GM23248 (cell line): ENCODE data around the gene STX16. TPM values are rescaled to one million over a fixed set of nuclear protein-coding genes. Genes with fewer than 3 reads are reported as not detected.

ENCODE experiments used
- DNase-seq: peaks from one replicate; pipeline ENCODE4 v3.0.0-alpha.2; 2015
- H2AFZ ChIP-seq: fragments of 200-600 bp; sonication (generic); 2 replicates; pipeline ENCODE4 v1.6.1; 2016; ENCODE audit warnings: antibody characterized with exemption
- H3F3A ChIP-seq: fragments of 200-600 bp; sonication (generic); 2 replicates; pipeline ENCODE4 v1.6.1; 2016; ENCODE audit warnings: mild to moderate bottlenecking, antibody characterized with exemption, mixed run types; ENCODE audit not compliant: insufficient read depth
- H3K27ac ChIP-seq: fragments of 200-600 bp; sonication (generic); 2 replicates; pipeline ENCODE4 v1.5.1; 2016; ENCODE audit warnings: mild to moderate bottlenecking
- H3K27me3 ChIP-seq: fragments of 200-600 bp; sonication (generic); replicated peaks from 2 replicates; pipeline ENCODE4 v1.6.1; 2016; ENCODE audit warnings: mild to moderate bottlenecking; ENCODE audit not compliant: insufficient read depth
- H3K36me3 ChIP-seq: fragments of 200-600 bp; sonication (generic); 2 replicates; pipeline ENCODE4 v1.6.1; 2016; ENCODE audit warnings: low read depth, mild to moderate bottlenecking
- H3K4me1 ChIP-seq: fragments of 200-600 bp; sonication (generic); 2 replicates; pipeline ENCODE4 v1.6.1; 2016; ENCODE audit warnings: mild to moderate bottlenecking; ENCODE audit not compliant: insufficient read depth
- H3K4me2 ChIP-seq: fragments of 200-600 bp; sonication (generic); one replicate; pipeline ENCODE4 v1.6.1; 2016; ENCODE audit warnings: mild to moderate bottlenecking; ENCODE audit not compliant: unreplicated experiment
- H3K4me3 ChIP-seq: fragments of 200-600 bp; sonication (generic); 2 replicates; pipeline ENCODE4 v1.5.1; 2016; ENCODE audit warnings: mild to moderate bottlenecking
- H3K79me2 ChIP-seq: fragments of 200-600 bp; sonication (generic); 2 replicates; pipeline ENCODE4 v1.6.1; 2016; ENCODE audit warnings: mild to moderate bottlenecking; ENCODE audit not compliant: insufficient read depth
- H3K9ac ChIP-seq: fragments of 200-600 bp; sonication (generic); 2 replicates; pipeline ENCODE4 v1.6.1; 2016; ENCODE audit warnings: mild to moderate bottlenecking
- H3K9me2 ChIP-seq: fragments of 200-600 bp; sonication (generic); 2 replicates; pipeline ENCODE4 v1.6.1; 2016; ENCODE audit warnings: mixed run types, mild to moderate bottlenecking, moderate library complexity; ENCODE audit not compliant: insufficient read depth
- H3K9me3 ChIP-seq: fragments of 200-600 bp; sonication (generic); one replicate; pipeline ENCODE4 v1.6.1; 2017; ENCODE audit warnings: low read depth
- H4K20me1 ChIP-seq: fragments of 200-600 bp; sonication (generic); 2 replicates; pipeline ENCODE4 v1.6.0; 2016; ENCODE audit not compliant: insufficient read depth
- EZH2 ChIP-seq: fragments of 200-600 bp; sonication (generic); IDR thresholded peaks from 2 replicates; pipeline ENCODE4 v1.6.1; 2018; ENCODE audit warnings: antibody characterized with exemption, mild to moderate bottlenecking; ENCODE audit not compliant: insufficient read depth, poor library complexity, severe bottlenecking
- EZH2phosphoT487 ChIP-seq: fragments of 200-600 bp; sonication (generic); IDR thresholded peaks from 2 replicates; pipeline ENCODE4 v1.6.1; 2018; ENCODE audit warnings: antibody characterized with exemption, moderate library complexity, mild to moderate bottlenecking, low read depth; ENCODE audit not compliant: insufficient read depth
- WGBS, 2 experiments: methylation state at CpG; one replicate each; pipeline ENCODE4 v1.1.6; 2015 to 2017; ENCODE audit warnings: low lambda C conversion rate in 2 of 2, low coverage in 1 of 2; ENCODE audit errors: missing lambda C conversion rate in 2 of 2; 5-methylcytosine and 5-hydroxymethylcytosine counted together
- in situ Hi-C: fragments of 300-500 bp; cut with MboI; formaldehyde crosslinking; loops from 2 replicates; pipeline ENCODE4 v1.15.0; 2020
- polyA plus RNA-seq: library from polyadenylated mRNA; unstranded; fragments of >200 nt; fragmentation: Nextera tagmentation; extraction: Ambion mirVana; gene quantifications from 2 replicates; pipeline ENCODE4 v1.2.1, GENCODE V29; 2016
- total RNA-seq: library from RNA; depleted of rRNA; stranded (reverse); fragments of >200 nt; shearing (Covaris generic); gene quantifications from 2 replicates; pipeline ENCODE4 v1.2.3, GENCODE V29; 2014

The STX16 gene
- total and polyA plus RNA-seq, 2 experiments from 2014 or later, result 17.6 to 36.9 TPM

- peak overlapping the region; percentile 97 for H3K4me3 ChIP-seq
- H3K9me2 ChIP-seq, result no peaks in the 10 kb centered on the region
- peak overlapping the region; percentile 82 for H3K27ac ChIP-seq
- in situ Hi-C loops, result loop anchor here (10.0 kb wide), 1 partner anchor 405 kb away; no protein-coding TSS in a partner anchor
- peak overlapping the region; percentile 98 for H3K9ac ChIP-seq
- H3K79me2 ChIP-seq, result peaks cover 41% of the 10 kb centered on the region
- H3K27me3 ChIP-seq, result no peaks in the 10 kb centered on the region
- H3F3A ChIP-seq, result peaks cover 3% of the 10 kb centered on the region; the same call in 1 of the 2 replicates
- peak; percentile 42 for DNase-seq
- H3K9me3 ChIP-seq, result no peaks in the 10 kb centered on the region
- peak overlapping the region; percentile 87 for H2AFZ ChIP-seq
- peaks cover 35% of the 10 kb centered on the region for H3K4me1 ChIP-seq
- H3K36me3 ChIP-seq, result no peaks in the 10 kb centered on the region
- WGBS, 2 experiments, result 2% methylated on average over 28 to 44 of the region's 62 CpGs
- no peaks in the 10 kb centered on the region for H4K20me1 ChIP-seq
- H3K4me2 ChIP-seq, result peak overlapping the region; percentile 97
- TF ChIP-seq EZH2phosphoT487 (no peak), EZH2 (no peak)
These were observed 805 bp upstream of the STX16 start for GRCh38 chr20:58650181-58650775.

GRCh38 chr20:58651559-58651945, 469 bp downstream of the STX16 start:
- H4K20me1 ChIP-seq, result no peaks in the 10 kb centered on the region
- no peak for TF ChIP-seq EZH2phosphoT487
- peaks cover 47% of the 10 kb centered on the region for H3K4me1 ChIP-seq
- peaks cover 54% of the 10 kb centered on the region for H3K79me2 ChIP-seq
- peak overlapping the region; percentile 97 for H3K4me3 ChIP-seq
- 1 to 3% methylated on average over 17 to 18 of the region's 18 CpGs for WGBS, 2 experiments
- peak overlapping the region; percentile 98 for H3K9ac ChIP-seq
- H3K4me2 ChIP-seq, result peak overlapping the region; percentile 97
- H3K27me3 ChIP-seq, result no peaks in the 10 kb centered on the region
- H3K27ac ChIP-seq, result peak overlapping the region; percentile 82
- no peaks in the 10 kb centered on the region for H3K9me2 ChIP-seq
- no peaks in the 10 kb centered on the region for H3K36me3 ChIP-seq
- in situ Hi-C loops, result loop anchor here (10.0 kb wide), 1 partner anchor 407 kb away; no protein-coding TSS in a partner anchor
- no peaks in the 10 kb centered on the region for H3K9me3 ChIP-seq
- no peak for DNase-seq
- H3F3A ChIP-seq, result peaks cover 3% of the 10 kb centered on the region; the same call in 1 of the 2 replicates
- peak overlapping the region; percentile 69 for H2AFZ ChIP-seq

- Histone ChIP-seq H3K36me3 (no peaks in the 10 kb centered on the region), H3F3A (peaks cover 3% of the 10 kb centered on the region; the same call in 1 of the 2 replicates), H2AFZ (peak overlapping the region; percentile 69), H4K20me1 (no peaks in the 10 kb centered on the region), H3K27ac (peak overlapping the region; percentile 82), H3K4me2 (peak overlapping the region; percentile 97), H3K4me3 (peak overlapping the region; percentile 97), H3K27me3 (no peaks in the 10 kb centered on the region), H3K4me1 (peaks cover 52% of the 10 kb centered on the region), H3K9ac (peak overlapping the region; percentile 98), H3K9me3 (no peaks in the 10 kb centered on the region), H3K79me2 (peaks cover 59% of the 10 kb centered on the region), H3K9me2 (no peaks in the 10 kb centered on the region)
- DNase-seq, result peak; percentile 91
- TF ChIP-seq EZH2, result no peak
- no peak for TF ChIP-seq EZH2phosphoT487
- 1% methylated on average over 28 to 30 of the region's 30 CpGs for WGBS, 2 experiments
- in situ Hi-C loops, result loop anchor here (10.0 kb wide), 1 partner anchor 407 kb away; no protein-coding TSS in a partner anchor
These were observed 993 bp downstream of the STX16 start for GRCh38 chr20:58651946-58652605.

- Histone ChIP-seq H3K27me3 (no peaks in the 10 kb centered on the region), H3K4me1 (peaks cover 53% of the 10 kb centered on the region), H3K4me3 (peak overlapping the region; percentile 97), H3K4me2 (peak overlapping the region; percentile 97), H3K27ac (peak overlapping the region; percentile 82), H3K9ac (peak overlapping the region; percentile 98), H2AFZ (peak overlapping the region; percentile 69), H3F3A (peaks cover 1% of the 10 kb centered on the region; the same call in 1 of the 2 replicates), H3K9me2 (no peaks in the 10 kb centered on the region), H3K79me2 (peaks cover 66% of the 10 kb centered on the region), H3K9me3 (no peaks in the 10 kb centered on the region), H3K36me3 (no peaks in the 10 kb centered on the region), H4K20me1 (no peaks in the 10 kb centered on the region)
- WGBS, 2 experiments, result 12 to 13% methylated on average over 11 to 12 of the region's 12 CpGs
- TF ChIP-seq EZH2phosphoT487 (no peak), EZH2 (no peak)
- peak; percentile 39 for DNase-seq
- in situ Hi-C loops, result loop anchor here (10.0 kb wide), 1 partner anchor 408 kb away; no protein-coding TSS in a partner anchor
These were observed 1.7 kb downstream of the STX16 start for GRCh38 chr20:58652606-58653294.
